ENCODE data around the gene KLHL28.

- TF ChIP-seq ZNF565 (CRISPR knock-in tag; conservative IDR thresholded peaks at IDR 0.05; ENCODE audit: low read depth) (no peak), ZFP3 (CRISPR knock-in tag; IDR thresholded peaks at IDR 0.05) (no peak), PATZ1 (CRISPR knock-in tag; IDR thresholded peaks at IDR 0.05; ENCODE audit: borderline replicate concordance) (no peak), BACH2 (CRISPR knock-in tag; IDR thresholded peaks at IDR 0.05; ENCODE audit: borderline replicate concordance) (no peak), RARB (CRISPR knock-in tag; IDR thresholded peaks at IDR 0.05) (no peak), SNAI2 (CRISPR knock-in tag; IDR thresholded peaks at IDR 0.05) (no peak), TSHZ2 (CRISPR knock-in tag; IDR thresholded peaks at IDR 0.05) (no peak), POU6F1 (CRISPR knock-in tag; IDR thresholded peaks at IDR 0.05; ENCODE audit: borderline replicate concordance, low read depth) (no peak), TOX (CRISPR knock-in tag; IDR thresholded peaks at IDR 0.05; ENCODE audit: borderline replicate concordance) (no peak)
Measured at GRCh38 chr14:44979273-44979672, 17.5 kb upstream of the KLHL28 start.

Data from SK-N-SH treated with all-trans-retinoic acid at 6 μM for 48 hours (cell line).